LNCaP clone FGC (cell line): ENCODE data around the gene KRTAP9-9.
"Not testable (repeated sequence)": the region's sequence is repeated elsewhere in the genome, so short reads cannot be mapped to it uniquely, and the experiment has no call there.

Source experiments
- DNase-seq: peaks from one replicate; pipeline ENCODE4 v3.0.0-alpha.2; 2011; ENCODE audit warnings: low read depth
- H3K4me3 ChIP-seq: 2 replicates; pipeline ENCODE4 v1.5.1; 2011; ENCODE audit warnings: mild to moderate bottlenecking, low read depth, low read length, control low read depth
- TF ChIP-seq, protein P1 (sequence below): IDR thresholded peaks from 2 replicates; pipeline ENCODE4 v1.5.1; 2012; ENCODE audit warnings: mild to moderate bottlenecking; ENCODE audit not compliant: control insufficient read depth, insufficient read depth; ENCODE audit errors: extremely low read depth

KRTAP9-9 gene

DNA sequence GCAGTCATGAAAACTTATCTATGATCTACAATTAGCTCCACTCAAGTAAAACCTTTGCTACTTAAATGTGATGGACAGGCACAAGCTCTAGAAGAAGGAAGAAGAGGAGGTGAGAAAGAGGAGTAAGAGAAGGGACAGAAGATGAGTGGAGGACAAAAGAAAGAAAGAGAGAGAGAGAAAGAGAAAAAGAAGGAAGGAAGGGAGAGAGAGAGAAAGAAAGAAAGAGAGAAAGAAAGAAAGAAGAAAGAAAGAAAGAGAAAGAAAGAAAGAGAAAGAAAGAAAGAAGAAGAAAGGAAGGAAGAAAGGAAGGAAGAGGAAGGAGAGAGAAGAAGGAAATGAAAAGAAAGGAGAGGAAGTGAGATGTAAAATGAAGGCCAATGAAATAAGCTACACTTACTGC, 25.1 kb upstream of the KRTAP9-9 start:
- TF ChIP-seq, protein P1, sequence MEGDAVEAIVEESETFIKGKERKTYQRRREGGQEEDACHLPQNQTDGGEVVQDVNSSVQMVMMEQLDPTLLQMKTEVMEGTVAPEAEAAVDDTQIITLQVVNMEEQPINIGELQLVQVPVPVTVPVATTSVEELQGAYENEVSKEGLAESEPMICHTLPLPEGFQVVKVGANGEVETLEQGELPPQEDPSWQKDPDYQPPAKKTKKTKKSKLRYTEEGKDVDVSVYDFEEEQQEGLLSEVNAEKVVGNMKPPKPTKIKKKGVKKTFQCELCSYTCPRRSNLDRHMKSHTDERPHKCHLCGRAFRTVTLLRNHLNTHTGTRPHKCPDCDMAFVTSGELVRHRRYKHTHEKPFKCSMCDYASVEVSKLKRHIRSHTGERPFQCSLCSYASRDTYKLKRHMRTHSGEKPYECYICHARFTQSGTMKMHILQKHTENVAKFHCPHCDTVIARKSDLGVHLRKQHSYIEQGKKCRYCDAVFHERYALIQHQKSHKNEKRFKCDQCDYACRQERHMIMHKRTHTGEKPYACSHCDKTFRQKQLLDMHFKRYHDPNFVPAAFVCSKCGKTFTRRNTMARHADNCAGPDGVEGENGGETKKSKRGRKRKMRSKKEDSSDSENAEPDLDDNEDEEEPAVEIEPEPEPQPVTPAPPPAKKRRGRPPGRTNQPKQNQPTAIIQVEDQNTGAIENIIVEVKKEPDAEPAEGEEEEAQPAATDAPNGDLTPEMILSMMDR: no peak

DNA sequence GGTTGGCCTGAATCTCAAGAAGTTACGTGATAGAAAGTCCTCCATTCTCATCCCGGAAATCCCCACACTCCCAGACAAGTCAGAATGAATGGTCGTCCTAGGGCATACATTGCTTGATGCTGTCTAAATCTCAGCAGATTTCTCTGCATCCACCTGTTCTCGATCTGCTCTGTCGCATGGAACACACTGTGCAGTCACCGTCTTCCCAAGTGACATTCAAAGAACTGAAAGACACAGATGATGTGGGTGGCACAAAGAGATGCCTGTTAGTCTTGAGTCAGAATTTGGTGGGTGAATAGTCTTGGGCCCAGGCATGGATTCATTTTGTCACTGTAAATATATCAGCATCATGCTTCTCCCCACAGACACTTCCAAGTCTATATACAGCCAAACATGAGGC, 23.5 kb upstream of the KRTAP9-9 start:
- TF ChIP-seq, protein P1: no peak
- H3K4me3 ChIP-seq: no peak overlapping the region
- DNase-seq: no peak

More for the DNA sequence above, 25.1 kb upstream of the KRTAP9-9 start:
- no peak for DNase-seq
- H3K4me3 ChIP-seq: no peak overlapping the region

DNA sequence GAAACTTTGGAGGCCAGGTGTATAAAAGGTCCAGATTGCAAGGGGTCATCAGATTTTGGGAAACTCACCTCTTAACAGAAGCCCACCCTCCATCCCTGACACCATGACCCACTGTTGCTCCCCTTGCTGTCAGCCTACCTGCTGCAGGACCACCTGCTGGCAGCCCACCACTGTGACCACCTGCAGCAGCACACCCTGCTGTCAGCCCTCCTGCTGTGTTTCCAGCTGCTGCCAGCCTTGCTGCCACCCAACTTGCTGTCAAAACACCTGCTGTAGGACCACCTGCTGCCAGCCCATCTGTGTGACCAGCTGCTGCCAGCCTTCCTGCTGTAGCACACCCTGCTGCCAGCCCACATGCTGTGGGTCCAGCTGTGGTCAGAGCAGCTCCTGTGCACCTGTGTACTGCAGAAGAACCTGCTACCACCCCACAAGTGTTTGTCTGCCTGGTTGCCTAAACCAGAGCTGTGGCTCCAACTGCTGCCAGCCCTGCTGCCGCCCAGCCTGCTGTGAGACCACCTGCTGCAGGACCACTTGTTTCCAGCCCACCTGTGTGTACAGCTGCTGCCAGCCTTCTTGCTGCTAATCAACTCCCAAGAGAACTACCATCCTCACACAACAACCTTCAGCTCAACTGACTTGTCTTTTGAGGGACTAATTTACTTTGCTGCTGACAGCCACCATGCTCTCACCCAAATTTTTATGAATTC, 22.6 kb upstream of the KRTAP9-9 start, which contains the start of gene KRTAP9-3:
Gene KRTAP9-3 (plus strand): TSS at position 51 of the 707 bp plus-strand sequence. CDS start 53 bp downstream, at position 104.
- DNase-seq, H3K4me3 ChIP-seq: not testable (repeated sequence)

DNA sequence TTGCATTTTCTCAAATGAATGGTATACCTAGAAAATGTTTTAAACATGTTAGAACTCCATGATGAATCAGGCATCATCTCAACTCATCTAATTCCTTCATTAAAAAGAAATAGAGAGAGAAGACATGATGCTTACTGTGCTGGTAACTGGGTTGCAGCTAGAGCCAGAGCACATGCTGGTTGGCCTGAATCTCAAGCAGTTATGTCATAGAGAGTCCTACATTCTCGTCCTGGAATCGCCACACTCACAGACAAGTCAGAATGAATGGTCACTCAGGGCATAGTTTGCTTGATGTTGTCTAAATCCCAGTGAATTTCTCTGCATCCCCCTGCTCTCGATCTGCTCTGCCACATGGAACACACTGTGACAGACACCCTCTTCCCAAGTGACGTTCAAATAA, 18.1 kb upstream of the KRTAP9-9 start:
- DNase-seq, H3K4me3 ChIP-seq: not testable (repeated sequence)

DNA sequence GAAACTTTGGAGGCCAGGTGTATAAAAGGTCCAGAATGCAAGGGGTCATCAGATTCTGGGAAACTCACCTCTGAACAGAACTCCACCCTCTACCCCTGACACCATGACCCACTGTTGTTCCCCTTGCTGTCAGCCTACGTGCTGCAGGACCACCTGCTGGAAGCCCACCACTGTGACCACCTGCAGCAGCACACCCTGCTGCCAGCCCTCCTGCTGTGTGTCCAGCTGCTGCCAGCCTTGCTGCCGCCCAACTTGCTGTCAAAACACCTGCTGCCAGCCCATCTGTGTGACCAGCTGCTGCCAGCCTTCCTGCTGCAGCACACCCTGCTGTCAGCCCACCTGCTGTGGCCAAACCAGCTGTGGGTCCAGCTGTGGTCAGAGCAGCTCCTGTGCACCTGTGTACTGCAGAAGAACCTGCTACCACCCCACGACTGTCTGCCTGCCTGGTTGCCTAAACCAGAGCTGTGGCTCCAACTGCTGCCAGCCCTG, 17.2 kb upstream of the KRTAP9-9 start, which contains the start of gene KRTAP9-8:
Gene KRTAP9-8 (plus strand): TSS at position 51 of the 489 bp plus-strand sequence. CDS start 53 bp downstream, at position 104.
- not testable (repeated sequence) for DNase-seq, H3K4me3 ChIP-seq

DNA sequence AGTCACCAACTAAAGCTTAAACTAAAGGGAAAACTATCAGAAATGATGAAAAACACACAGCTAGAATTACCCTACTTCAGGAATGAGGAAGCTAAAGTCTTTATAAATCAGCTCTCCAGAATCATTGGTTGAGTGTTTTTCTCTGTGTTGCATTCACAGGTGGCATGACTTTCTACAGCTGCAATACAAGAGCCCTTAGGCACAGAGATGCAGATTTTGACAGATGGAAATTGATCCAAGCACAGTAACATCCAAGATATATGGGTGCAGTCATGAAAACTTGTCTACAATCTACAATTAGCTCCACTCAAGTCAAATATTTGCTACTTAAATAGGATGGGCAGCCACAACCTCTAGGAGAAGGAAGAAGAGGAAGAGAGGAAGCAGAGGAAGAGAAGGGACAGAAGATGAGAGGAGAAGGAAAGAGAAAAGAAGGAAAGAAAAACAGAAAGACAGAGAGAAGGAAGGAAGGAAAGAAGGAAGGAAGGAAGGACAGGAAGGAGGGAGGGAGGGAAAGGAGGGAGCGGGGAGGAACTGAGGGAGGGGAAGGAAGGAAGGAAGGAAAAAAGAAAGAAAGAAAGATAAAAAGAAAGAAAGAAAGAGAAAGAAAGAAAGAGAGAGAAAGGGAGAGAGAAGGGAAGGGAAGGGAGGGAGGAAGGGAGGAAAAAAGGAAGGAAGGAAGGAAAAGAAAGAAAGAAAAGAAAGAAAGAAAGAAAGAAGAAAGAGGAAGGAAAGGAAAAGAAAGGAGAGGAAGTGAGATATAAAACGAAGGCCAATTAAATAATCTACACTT, 8.0 kb upstream of the KRTAP9-9 start:
- not testable (repeated sequence) for H3K4me3 ChIP-seq, DNase-seq

DNA sequence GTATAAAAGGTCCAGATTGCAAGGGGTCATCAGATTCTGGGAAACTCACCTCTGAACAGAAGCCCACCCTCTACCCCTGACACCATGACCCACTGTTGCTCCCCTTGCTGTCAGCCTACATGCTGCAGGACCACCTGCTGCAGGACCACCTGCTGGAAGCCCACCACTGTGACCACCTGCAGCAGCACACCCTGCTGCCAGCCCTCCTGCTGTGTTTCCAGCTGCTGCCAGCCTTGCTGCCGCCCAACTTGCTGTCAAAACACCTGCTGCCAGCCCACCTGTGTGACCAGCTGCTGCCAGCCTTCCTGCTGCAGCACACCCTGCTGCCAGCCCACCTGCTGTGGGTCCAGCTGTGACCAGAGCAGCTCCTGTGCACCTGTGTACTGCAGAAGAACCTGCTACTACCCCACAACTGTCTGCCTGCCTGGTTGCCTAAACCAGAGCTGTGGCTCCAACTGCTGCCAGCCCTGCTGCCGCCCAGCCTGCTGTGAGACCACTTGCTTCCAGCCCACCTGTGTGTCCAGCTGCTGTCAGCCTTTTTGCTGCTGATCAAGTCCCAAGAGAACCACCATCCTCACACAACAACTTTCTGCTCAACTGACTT, 5.4 kb upstream of the KRTAP9-9 start, which contains the start of gene KRTAP9-4:
Gene KRTAP9-4 (plus strand): TSS at position 51 of the 604 bp plus-strand sequence. CDS start 34 bp downstream, at position 85.
- not testable (repeated sequence) for DNase-seq, H3K4me3 ChIP-seq

DNA sequence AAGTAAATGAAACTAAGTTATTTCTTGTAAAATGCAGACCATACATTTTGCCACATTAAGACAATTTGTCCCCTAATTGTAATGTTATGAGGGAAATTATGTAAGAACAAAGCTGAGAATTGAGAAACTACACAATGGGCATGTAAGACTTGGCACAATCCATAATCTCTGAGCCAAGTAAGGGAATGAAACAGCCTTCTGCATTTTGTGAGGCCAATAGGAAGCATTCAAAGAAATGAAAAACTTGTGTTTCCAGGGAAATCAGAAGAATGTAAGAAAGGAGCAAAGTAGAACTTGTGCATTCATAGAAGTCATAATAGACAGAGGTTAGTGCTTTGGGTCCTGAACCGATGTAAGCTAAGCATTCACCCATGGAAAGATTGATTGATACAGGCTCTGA, 3.9 kb upstream of the KRTAP9-9 start:
- TF ChIP-seq, protein P1: no peak

DNA sequence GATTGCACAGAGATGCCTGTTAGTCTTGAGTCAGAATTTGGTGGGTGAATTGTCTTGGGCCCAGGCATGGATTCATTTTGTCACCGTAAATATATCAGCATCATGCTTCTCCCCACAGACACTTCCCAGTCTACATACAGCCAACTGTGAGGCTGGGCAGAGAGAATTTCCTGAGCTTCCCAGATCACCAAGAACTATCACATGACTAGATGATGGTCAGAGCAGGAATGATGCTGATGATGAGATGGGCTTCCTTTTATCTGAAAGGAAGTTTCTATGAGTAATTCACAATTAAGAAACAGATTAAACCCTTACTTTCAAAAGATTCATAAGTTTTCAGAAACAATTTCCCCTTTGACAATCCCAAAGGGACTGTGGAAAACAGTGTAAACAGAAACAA, 323 bp upstream of the KRTAP9-9 start:
- TF ChIP-seq, protein P1: no peak
- no peak overlapping the region for H3K4me3 ChIP-seq
- DNase-seq: no peak

More for the DNA sequence above, 3.9 kb upstream of the KRTAP9-9 start:
- DNase-seq: no peak
- no peak overlapping the region for H3K4me3 ChIP-seq
